Heart right ventricle (tissue), 16 donors: ENCODE measurements around the gene UPK1A. TPM values are rescaled to one million over a fixed set of nuclear protein-coding genes. Genes with fewer than 3 reads are reported as not detected.
"Not testable (repeated sequence)": the region's sequence is repeated elsewhere in the genome, so short reads cannot be mapped to it uniquely, and the experiment has no call there.

Source experiments
- ATAC-seq, 8 donors: fragments of 200-7000 bp; cut with Tn5 transposase; one replicate each; pipeline ENCODE4 v1.9.1; 2020; ENCODE audit warnings: mild to moderate bottlenecking in 8 of 8, moderate library complexity in 8 of 8, moderate number of reproducible peaks in 1 of 8
- DNase-seq, 2 donors: peaks; one replicate each; pipeline ENCODE4 v3.0.0-alpha.2; 2020
- H3K27ac ChIP-seq, 10 donors: fragments of 200-600 bp; sonication (generic) in 2 of 10; one replicate each; pipeline versions ENCODE4 v1.5.0 to v1.8.0; 2020 to 2022; ENCODE audit warnings: mild to moderate bottlenecking in 3 of 10
- H3K27me3 ChIP-seq, 7 donors: fragments of 200-600 bp; one replicate each; pipeline ENCODE4 v1.8.0; 2021 to 2022; ENCODE audit warnings: mild to moderate bottlenecking in 2 of 7
- H3K36me3 ChIP-seq, 9 donors: fragments of 200-600 bp; sonication (generic) in 1 of 9; one replicate each; pipeline versions ENCODE4 v1.5.0 to v1.8.0; 2020 to 2022; ENCODE audit warnings: mild to moderate bottlenecking in 2 of 9
- H3K4me1 ChIP-seq, 9 donors: fragments of 200-600 bp; sonication (generic) in 1 of 9; one replicate each; pipeline versions ENCODE4 v1.5.0 to v1.8.0; 2020 to 2022; ENCODE audit warnings: mild to moderate bottlenecking in 4 of 9
- H3K4me3 ChIP-seq, 10 donors: fragments of 200-600 bp; sonication (generic) in 2 of 10; one replicate each; pipeline versions ENCODE4 v1.5.0 to v1.8.0; 2020 to 2022; ENCODE audit warnings: mild to moderate bottlenecking in 7 of 10, moderate library complexity in 2 of 10
- H3K9me3 ChIP-seq, 11 donors: fragments of 200-600 bp in 10 of 11; sonication (generic) in 2 of 11; one replicate each; pipeline versions ENCODE4 v1.5.0 to v1.8.0; 2013 to 2022; ENCODE audit warnings: mild to moderate bottlenecking in 2 of 11, control low read depth in 1 of 11, moderate library complexity in 1 of 11
- CTCF ChIP-seq, 9 donors: fragments of 200-600 bp; sonication (generic) in 2 of 9; IDR thresholded peaks; one replicate each; pipeline versions ENCODE4 v1.5.0 to v1.8.0; 2021 to 2022; ENCODE audit warnings: antibody characterized with exemption in 9 of 9, mild to moderate bottlenecking in 5 of 9, moderate library complexity in 1 of 9
- WGBS, 2 donors: extraction: QIAGEN DNeasy Blood & Tissue Kit; methylation state at CpG; one replicate each; pipeline ENCODE4 v1.1.7; 2013; ENCODE audit warnings: inconsistent platforms in 1 of 2; 5-methylcytosine and 5-hydroxymethylcytosine counted together
- intact Hi-C, 10 donors: fragments of 100-400 bp; cut with DNase I; formaldehyde crosslinking; loops; one replicate each; pipeline versions ENCODE4 v1.11.1 to v1.14.2; 2022
- polyA plus RNA-seq, 2 donors: library from polyadenylated mRNA; stranded (reverse); fragments of 200-250 nt; gene quantifications; one replicate each; pipeline ENCODE4 v1.2.3, GENCODE V29; 2013
- total RNA-seq, 10 donors: library from RNA; stranded (reverse); fragmentation: NEBNext Ultra II Directional in 3 of 10; extraction: Animal tissue kit (Norgen Biotek cat#: 25700) in 3 of 10; gene quantifications; one replicate each; pipeline versions ENCODE4 v1.2.1 to v1.2.4, GENCODE V29; 2021 to 2023
- donor health status: Arrhythmogenic right ventricular cardiomyopathy.
- donor health status: ischemic (EF 13 %, LVEDD 7.1; RV severe dilation, severe dysfunction).
- donor health status: healthy with polysubstance abuse.
- donor health status: DM: no; HTN: yes; CAD: no.
- donor health status: DM: no; HTN: no; CAD: no.
- donor health status: ischemic (EF 25% LVEDD 6.9; RV normal size, moderate dysfunction).
- donor health status: ischemic (EF 25% LVEDD 5.7; RV mildly dilated, moderate dysfunction).
- donor health status: healthy.
- donor health status: DM: yes; HTN: yes; CAD: no.
- donor health status: Ischemic cardiomyopathy.
- donor health status: ischemic (EF 35%, LVEDD 5.7; RV mildly dilated, moderate dysfunction).
- donor health status: nonischemic (EF 11% LVEDD 7.7; RV severe dilation, severe dysfunction).
- donor health status: DM: yes; HTN: yes; CAD: no.
- donor health status: PGD.
- donor health status: ischemic (EF 29% LVEDD 5.4; RV normal size, mild dysfunction).
- donor health status: nonischemic (EF 23%, LVEDD 6.1; RV moderate dilation, normal function).

The UPK1A gene
- total and polyA plus RNA-seq, 12 donors, result 0.03 to 0.38 TPM; not detected in 10

- Histone ChIP-seq H3K9me3 (no peaks in the 10 kb centered on the region), H3K36me3 (peaks cover 0 to 40% (median 23%) of the 10 kb centered on the region in 9 donors), H3K4me1 (peaks cover 6 to 62% (median 44%) of the 10 kb centered on the region in 9 donors), H3K4me3 (peak within 1 kb of the TSS; percentile 63 to 98 (median 87)), H3K27ac (peak within 1 kb of the TSS; percentile 88 to 97 (median 95)), H3K27me3 (no peaks in the 10 kb centered on the region)
- TF ChIP-seq CTCF (IDR thresholded peaks at IDR 0.05), result no peak
- DNase-seq (peak; percentile 85 to 97), ATAC-seq (peak; percentile 78 to 88 (median 84))
- intact Hi-C loops, result loop anchor here in 2 of 10 donors (1.0 to 10.0 kb wide), 2 partner anchors 99 to 103 kb away; partner anchors contain the start of gene TMEM147 (in 1 of the 2)
- WGBS, 2 donors, result 0% methylated on average over 46 of the region's 46 CpGs
Measured at GRCh38 chr19:35648017-35648961, 18.0 kb upstream of the UPK1A start, which contains the start of gene COX6B1. TSS of gene COX6B1 (plus strand) at chr19:35648323. CDS start at chr19:35651244, 2,921 bp downstream.

DNA sequence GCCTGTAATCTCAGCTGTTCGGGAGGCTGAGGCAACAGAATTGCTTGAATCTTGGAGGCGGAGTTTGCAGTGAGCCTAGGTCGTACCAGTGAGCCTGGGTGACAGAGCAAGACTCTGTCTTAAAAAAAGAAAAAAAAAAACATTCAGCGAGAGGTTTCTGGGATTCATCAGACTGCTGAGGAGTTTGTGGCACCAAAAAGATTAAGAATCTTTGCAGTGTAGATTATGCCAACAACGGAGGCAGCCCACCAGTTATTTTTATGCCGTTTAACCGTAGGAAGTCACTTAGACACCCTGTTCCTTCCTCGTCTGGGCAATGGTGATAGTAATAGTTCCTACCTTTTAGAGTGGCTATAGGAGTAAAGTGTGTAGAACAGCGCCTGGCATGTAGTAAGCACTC is 15.7 kb upstream of the UPK1A start:
- no peak for TF ChIP-seq CTCF (IDR thresholded peaks at IDR 0.05)
- Histone ChIP-seq H3K9me3 (no peaks in the 10 kb centered on the region), H3K27me3 (no peaks in the 10 kb centered on the region), H3K27ac (no peak overlapping the region), H3K36me3 (peaks cover 0 to 63% (median 44%) of the 10 kb centered on the region in 9 donors), H3K4me1 (peaks cover 2 to 39% (median 32%) of the 10 kb centered on the region in 9 donors), H3K4me3 (no peak overlapping the region)
- ATAC-seq (no peak), DNase-seq (no peak)
- 53 to 55% methylated on average over 9 of the region's 9 CpGs for WGBS, 2 donors
- intact Hi-C loops, result no loop called here

- intact Hi-C loops, DNase-seq, H3K4me3 ChIP-seq, H3K27ac ChIP-seq, H3K9me3 ChIP-seq, H3K27me3 ChIP-seq: not testable (repeated sequence)
- peak in 1 of 8 donors; percentile 20 for ATAC-seq
- WGBS, 2 donors, result 96 to 98% methylated on average over 6 of the region's 6 CpGs
- Histone ChIP-seq H3K36me3 (peaks cover 0 to 100% (median 74%) of the 10 kb centered on the region in 9 donors), H3K4me1 (peaks cover 2 to 20% (median 10%) of the 10 kb centered on the region in 9 donors)
Measured at GRCh38 chr19:35654828-35655227, 11.5 kb upstream of the UPK1A start.

GRCh38 chr19:35655600-35655999 is 10.7 kb upstream of the UPK1A start:
- DNase-seq (no peak), ATAC-seq (no peak)
- no peaks in the 10 kb centered on the region for H3K9me3 ChIP-seq
- H3K27me3 ChIP-seq, result no peaks in the 10 kb centered on the region
- intact Hi-C loops, result no loop called here
- no peak overlapping the region for H3K27ac ChIP-seq
- peaks cover 0 to 100% (median 71%) of the 10 kb centered on the region in 9 donors for H3K36me3 ChIP-seq
- peaks cover 0 to 12% (median 2%) of the 10 kb centered on the region in 9 donors for H3K4me1 ChIP-seq
- no peak overlapping the region for H3K4me3 ChIP-seq
- 95 to 98% methylated on average over 4 of the region's 4 CpGs for WGBS, 2 donors
- no peak for TF ChIP-seq CTCF (IDR thresholded peaks at IDR 0.05)
